Stimulated activated CD4-positive, alpha-beta T cell treated with anti-CD3 and anti-CD28 coated beads, Interleukin-12 subunit alpha, Interleukin-12 subunit beta, amount 100 ng/mL, for 24 hours (primary cell): Measurements from ENCODE around the gene WNT9A.
"Not testable (repeated sequence)": the region's sequence is repeated elsewhere in the genome, so short reads cannot be mapped to it uniquely, and the experiment has no call there.

Source experiments
- DNase-seq, 2 experiments: peaks; one replicate each; pipeline ENCODE4 v3.0.0-alpha.2; 2020; ENCODE audit warnings: low read depth in 2 of 2

The WNT9A gene, protein sequence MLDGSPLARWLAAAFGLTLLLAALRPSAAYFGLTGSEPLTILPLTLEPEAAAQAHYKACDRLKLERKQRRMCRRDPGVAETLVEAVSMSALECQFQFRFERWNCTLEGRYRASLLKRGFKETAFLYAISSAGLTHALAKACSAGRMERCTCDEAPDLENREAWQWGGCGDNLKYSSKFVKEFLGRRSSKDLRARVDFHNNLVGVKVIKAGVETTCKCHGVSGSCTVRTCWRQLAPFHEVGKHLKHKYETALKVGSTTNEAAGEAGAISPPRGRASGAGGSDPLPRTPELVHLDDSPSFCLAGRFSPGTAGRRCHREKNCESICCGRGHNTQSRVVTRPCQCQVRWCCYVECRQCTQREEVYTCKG

GRCh38 chr1:227947676-227948492, at the start of gene WNT9A:
WNT9A (minus strand) TSS chr1:227947932; CDS start chr1:227947887, 45 bp downstream.
- no peak for DNase-seq

DNA sequence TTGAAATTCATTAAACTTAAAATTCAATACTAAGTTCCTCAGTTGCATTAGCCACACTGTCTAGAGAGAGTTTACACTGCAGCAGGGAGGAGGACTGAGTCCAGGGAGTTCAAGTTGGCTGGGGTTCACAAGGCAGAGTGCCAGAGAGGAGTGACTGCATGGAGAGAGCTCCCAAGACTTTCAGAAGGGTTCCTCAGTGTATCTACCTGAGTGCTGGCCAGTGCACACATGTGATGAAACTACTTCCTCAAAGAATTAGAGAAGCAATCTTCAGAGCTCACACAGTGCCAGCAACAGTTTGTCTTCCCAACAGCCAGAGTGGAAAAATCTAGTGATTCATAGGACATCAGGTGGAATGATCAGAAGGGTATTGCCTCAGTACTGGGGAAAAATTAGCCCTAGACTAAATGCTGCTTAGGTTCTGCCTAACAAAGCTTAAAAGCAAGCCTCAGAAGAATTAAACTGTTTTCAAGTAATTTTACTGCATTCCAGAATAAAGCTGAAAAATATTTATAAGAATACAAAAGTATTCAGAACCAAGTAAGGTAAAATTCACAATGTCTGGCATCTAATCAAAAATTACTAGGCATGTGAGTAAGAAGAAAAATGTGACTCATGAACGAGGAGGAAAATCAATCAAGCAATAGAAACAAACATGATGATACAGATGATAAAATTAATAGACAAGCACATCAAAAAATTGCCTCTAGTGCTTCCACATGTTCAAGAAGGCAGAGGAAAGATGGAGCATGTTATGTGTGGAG, 48.6 kb upstream of the WNT9A start:
- DNase-seq, result no peak

DNA sequence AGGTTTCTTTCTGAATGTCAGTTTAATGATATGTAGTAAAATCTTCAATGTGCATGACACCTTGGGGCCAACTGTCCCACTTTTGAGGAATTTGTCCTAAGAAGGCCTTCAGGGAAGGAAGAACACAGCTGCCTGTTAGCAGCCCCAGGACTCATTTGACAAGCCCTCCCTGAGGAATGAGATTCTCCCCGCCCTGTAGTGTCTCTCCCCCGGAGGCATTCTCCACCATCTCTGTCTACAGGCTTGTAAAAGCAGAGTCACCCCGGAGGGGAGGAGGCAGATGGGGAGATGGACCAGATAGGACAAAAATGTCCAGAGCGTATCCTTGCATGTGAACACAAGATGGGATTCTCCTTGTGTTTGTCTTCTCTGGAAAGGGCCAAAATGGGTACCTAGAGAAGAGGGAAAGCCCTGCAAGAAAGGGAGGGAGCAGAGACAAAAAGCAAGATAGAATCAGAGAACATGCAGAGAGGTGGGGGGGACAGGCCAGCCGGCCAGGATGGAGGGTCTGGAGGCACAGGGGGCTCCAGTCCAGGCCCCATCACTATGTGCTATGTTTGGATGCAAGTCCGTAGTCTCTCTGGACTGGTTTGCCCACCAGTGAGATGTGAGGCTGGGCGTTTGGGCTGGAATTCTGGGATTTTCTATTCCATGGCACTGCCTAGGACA, 47.0 kb upstream of the WNT9A start:
- DNase-seq, result no peak

- DNase-seq, result no peak
These were observed 39.4 kb upstream of the WNT9A start for GRCh38 chr1:227987181-227987580.

DNA sequence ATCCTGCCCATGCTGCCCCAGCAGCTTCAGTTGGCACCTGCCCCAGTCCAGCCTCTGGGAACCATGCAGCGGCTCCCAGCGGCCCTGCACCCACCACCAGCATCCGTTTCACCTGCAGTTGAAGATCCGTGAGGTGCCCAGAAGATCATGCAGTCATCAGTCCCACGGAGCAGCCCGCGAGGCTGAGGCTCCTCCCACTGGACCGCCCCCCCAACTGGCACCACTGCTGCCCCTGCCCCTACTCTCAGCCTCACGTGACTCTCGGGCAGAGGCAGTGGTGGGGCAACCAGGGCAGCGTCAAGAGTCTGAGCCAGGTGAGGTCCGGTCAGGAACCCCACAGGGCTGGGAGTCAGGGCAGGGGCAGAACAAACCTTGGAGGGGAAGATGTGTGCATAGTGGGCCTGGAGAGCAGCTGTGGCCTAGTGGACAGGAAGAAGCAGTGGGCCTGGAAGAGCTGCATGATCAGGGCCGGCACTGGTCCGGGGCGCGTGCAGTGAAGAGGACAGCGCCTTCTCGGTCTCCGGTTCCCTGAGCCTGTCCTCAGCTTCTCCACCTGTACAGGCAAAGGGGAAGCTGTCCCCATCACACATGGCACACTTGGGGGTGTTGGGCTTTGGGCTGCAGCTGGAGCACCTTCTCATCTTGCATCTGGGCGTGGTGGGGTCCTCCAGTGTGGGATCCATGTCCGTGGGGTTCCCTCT, 28.0 kb upstream of the WNT9A start:
- DNase-seq, result not testable (repeated sequence)

DNA sequence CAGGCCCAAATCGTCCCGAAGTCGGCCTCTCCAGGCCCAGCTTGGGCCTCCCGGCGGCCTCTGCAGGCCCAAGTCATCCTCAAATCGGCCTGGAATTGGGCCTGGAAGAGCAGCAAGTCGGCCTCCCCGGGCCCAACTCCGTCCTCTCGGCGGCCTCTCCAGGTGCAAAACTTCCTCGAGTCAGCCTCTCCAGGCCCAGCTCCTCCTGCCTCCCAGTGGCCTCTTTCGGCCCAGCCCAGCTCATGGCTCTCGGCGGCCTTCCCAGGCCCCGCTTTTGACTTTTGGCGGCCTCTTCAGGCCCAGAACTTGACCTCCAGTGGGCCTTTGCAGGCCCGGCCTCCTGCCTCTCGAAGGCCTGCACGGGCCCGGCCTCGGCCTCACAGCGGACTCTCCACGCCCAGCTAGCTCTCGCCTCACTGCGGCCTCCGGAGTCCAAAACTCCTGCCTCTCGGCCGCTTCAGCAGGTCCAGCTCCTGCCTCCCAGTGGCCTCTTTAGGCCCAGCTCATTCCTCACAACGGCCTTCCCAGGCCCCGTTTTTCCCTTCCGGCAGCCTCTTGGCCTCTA, 26.1 kb upstream of the WNT9A start:
- DNase-seq, result not testable (repeated sequence)

DNA sequence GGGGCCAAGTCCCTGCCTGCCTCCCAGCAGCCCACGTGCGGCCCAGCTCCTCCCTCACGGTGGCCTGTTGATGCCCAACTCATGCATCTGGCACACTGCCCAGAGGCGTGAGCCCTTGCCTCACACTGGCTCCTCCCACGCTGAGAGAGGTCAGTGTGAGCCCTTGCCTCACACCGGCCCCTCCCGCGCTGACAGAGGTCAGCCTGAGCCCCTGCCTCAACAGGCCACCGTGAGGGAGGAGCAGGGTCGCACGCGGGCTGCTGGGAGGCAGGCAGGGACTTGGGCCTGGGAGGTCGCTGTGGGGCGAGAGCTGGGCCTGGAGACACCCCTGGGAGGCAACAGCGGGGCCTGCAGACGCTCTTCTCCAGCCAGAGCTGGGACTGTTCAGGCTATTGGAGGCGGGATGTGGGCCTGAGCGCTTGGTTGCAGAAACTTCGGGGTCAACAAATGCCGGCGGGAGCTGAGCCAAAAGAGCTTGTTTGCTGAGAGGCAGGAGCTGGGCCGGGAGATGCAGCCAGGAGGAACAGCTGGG, 25.2 kb upstream of the WNT9A start:
- not testable (repeated sequence) for DNase-seq

DNA sequence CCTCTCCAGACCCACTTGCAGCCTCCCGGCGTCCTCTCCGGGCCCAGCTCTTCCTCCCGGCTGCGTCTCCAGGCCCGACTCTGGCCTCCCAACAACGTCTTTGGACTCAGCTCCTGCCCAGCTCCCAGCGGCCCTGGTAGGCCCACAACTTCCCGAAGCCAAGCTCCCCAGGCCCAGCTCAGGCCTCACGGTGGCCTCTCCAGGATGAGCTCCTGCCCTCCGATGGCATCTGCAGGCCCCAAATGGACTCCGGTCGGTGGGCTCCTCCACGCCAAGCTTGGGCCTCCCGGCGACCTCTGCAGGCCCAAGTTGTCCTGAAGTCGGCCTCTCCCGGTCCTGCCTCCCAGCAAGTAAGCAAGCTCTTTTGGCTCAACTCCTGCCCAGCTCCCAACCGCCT, 24.5 kb upstream of the WNT9A start:
- not testable (repeated sequence) for DNase-seq

DNA sequence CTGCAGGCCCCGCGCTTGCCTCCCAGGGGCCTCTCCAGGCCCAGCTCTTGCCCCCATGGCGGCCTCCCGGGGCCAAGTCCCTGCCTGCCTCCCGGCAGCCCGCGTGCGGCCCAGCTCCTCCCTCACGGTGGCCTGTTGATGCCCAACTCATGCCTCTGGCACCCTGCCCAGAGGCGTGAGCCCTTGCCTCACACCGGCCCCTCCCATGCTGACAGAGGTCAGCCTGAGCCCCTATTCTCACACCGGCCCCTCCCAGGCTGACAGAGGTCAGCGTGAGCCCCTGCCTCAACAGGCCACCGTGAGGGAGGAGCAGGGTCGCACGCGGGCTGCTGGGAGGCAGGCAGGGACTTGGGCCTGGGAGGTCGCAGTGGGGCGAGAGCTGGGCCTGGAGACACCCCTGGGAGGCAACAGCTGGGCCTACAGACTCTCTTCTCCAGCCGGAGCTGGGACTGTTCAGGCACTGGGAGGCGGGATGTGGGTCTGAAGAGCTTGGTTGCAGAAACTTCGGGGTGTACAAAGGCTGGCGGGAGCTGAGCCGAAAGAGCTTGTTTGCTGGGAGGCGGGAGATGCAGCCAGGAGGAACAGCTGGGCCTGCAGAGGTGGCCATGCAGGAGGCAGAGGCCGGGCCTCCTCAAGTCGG, 24.0 kb upstream of the WNT9A start:
- DNase-seq, result not testable (repeated sequence)

DNA sequence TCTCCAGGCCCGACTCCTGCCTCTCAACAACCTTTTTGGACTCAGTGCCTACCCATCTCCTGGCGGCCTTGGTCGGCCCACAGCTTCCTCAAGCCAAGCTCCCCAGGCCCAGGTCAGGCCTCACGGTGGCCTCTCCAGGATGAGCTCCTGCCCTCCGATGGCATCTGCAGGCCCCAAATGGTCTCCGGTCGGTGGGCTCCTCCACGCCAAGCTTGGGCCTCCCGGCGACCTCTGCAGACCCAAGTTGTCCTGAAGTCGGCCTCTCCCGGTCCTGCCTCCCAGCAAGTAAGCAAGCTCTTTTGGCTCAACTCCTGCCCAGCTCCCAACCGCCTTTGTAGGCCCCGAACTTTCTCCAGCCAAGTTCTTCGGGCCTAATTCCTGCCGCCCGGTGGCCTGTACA, 23.5 kb upstream of the WNT9A start:
- not testable (repeated sequence) for DNase-seq

DNA sequence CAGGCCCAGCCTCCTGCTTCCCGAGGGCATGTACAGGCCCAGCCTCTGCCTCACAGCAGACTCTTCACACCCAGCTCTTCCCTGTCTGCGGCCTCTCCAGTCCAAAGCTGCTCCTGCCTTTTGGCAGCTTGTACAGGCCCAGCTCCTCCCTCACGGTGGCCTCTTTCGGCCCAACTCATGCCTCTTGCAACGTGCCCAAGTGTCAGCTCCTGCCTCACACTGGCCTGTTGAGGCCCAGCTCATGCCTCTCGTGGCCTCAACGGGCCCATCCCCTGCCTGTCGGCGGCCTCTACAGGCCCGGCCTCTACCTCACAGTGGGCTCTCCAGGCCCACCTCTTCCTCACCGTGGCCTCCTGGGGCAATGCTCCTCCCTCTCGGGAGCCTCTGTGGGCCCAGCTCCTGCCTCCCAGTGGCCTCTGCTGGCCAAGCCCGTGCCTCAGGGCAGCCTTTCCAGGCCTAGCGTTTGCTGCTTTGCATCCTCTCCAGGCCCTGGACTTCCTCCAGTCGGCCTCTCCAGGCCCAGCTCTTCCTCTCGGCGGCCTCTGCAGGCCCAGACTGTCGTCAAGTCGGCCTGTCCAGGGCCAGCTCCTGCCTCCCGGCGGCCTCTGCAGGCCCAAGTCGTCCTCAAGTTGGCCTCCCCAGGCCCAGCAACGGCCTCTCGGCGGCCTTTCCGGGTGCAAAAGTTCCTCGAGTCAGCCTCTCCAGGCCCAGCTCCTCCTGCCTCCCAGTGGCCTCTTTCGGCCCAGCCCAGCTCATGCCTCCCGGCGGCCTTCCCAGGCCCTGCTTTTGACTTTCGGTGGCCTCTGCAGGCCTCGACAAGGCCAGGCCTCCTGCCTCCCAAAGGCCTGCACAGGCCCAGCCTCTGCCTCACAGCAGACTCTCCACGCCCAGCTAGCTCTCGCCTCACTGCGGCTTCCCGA, 22.6 kb upstream of the WNT9A start:
- not testable (repeated sequence) for DNase-seq

- not testable (repeated sequence) for DNase-seq
These were observed 20.1 kb upstream of the WNT9A start for GRCh38 chr1:227967815-227968214.

GRCh38 chr1:227966733-227967132, 19.0 kb upstream of the WNT9A start:
- DNase-seq, result not testable (repeated sequence)

DNA sequence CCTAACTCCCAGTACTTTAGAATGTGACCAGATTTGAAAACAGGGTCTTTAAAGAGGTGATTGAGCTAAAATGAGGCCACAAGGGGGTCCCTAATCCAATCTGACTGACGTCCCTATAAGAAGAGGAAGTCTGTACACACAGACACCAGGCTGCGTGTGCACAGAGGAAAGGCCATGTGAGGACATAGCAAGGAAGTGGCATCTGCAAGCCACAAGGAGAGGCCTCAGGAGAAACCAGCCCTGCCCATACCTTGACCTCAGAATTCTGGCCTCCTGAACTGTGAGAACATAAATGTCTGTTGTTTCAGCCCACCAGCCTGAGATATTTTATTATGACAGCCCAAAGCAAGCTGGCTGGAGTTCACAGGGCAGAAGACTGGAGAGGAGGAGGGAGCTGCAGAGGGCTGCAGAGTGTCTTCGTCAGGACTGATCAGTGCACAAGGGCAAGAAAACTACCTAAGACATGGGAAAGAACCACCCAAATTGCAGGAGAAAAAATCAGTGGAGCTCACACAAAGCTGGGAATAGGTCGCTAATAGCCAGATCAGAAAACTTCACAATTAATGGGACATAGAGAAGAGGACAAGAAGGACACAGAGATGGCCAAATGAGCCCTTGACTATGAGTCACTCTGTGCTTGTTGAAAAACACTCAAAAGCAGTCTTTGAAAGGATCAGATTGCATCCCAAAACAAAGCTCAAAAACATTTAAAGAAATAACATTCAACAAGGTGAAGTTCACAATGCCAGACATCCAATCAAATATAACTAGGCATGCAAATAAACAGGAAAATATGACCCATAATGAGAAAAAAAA, 14.1 kb upstream of the WNT9A start:
- DNase-seq, result no peak

GRCh38 chr1:227959325-227959860, 11.7 kb upstream of the WNT9A start:
- no peak for DNase-seq

- DNase-seq, result no peak
These were observed 11.0 kb upstream of the WNT9A start for GRCh38 chr1:227958617-227959324.

DNA sequence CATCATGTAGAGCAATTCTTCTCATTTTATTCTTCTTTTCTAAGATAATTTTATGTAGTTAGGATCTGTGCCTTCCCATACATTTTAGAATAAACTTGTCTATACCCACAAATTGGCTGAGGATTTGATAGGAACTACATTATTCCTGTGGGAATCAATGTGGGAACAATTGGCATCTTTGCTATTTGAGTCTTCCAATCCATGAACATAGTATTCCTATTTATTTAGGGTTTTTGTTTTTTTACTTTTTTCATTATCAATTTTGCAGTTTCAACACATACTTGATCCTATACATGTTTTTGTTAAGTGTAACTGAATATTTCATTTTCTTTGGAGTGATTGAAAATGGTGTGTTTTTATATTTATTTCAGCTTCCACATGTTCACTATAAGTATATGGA, 8.1 kb upstream of the WNT9A start:
- DNase-seq, result no peak
